HL-60 (cell line): Measurements from ENCODE around the gene ARHGAP35.

ENCODE experiments used
- GABPA ChIP-seq: IDR thresholded peaks from 2 replicates; pipeline ENCODE4 v1.6.1; 2012; ENCODE audit warnings: low read depth
- POLR2AphosphoS5 ChIP-seq: IDR thresholded peaks from 2 replicates; pipeline ENCODE4 v1.6.1; 2012; ENCODE audit warnings: low read depth
- REST ChIP-seq: IDR thresholded peaks from 2 replicates; pipeline ENCODE4 v1.6.1; 2012; ENCODE audit warnings: low read depth; ENCODE audit not compliant: insufficient replicate concordance
- SPI1 ChIP-seq: IDR thresholded peaks from 2 replicates; pipeline ENCODE4 v1.6.1; 2012; ENCODE audit warnings: low read depth, mild to moderate bottlenecking, borderline replicate concordance
- TF ChIP-seq, protein P1 (sequence below): IDR thresholded peaks from one replicate; pipeline ENCODE4 v1.5.1; 2011; ENCODE audit warnings: low read length, control low read depth, inconsistent platforms; ENCODE audit not compliant: insufficient read depth

DNA sequence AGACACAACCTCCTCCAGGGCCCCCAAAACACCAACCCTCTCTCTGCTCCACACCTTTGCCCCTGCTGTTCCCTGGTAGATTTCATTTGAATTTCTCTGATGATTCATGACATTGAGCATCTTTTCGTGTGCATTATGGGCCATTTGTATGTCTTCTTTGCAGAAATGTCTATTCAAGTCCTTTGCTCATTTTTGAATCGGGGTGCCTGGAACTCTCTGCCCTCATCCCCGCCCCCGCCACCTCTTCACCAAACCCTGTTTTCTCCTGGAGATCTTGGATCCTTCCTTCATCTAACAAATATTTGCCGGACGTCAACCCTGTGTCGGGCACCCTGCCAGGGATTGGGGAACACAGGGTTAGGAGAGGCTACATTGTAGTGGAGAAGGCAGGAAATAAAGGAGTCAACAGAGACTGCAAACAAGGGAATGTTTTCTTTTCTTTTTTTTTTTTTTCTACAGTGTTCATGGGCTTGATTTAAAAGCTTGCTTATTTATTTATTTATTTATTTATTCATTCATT is 46.9 kb upstream of the ARHGAP35 start:
- TF ChIP-seq GABPA (no peak), POLR2AphosphoS5 (no peak), SPI1 (no peak), REST (no peak)
- TF ChIP-seq, protein P1, sequence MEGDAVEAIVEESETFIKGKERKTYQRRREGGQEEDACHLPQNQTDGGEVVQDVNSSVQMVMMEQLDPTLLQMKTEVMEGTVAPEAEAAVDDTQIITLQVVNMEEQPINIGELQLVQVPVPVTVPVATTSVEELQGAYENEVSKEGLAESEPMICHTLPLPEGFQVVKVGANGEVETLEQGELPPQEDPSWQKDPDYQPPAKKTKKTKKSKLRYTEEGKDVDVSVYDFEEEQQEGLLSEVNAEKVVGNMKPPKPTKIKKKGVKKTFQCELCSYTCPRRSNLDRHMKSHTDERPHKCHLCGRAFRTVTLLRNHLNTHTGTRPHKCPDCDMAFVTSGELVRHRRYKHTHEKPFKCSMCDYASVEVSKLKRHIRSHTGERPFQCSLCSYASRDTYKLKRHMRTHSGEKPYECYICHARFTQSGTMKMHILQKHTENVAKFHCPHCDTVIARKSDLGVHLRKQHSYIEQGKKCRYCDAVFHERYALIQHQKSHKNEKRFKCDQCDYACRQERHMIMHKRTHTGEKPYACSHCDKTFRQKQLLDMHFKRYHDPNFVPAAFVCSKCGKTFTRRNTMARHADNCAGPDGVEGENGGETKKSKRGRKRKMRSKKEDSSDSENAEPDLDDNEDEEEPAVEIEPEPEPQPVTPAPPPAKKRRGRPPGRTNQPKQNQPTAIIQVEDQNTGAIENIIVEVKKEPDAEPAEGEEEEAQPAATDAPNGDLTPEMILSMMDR = no peak
